ENCODE results near the gene FASN. TPM values are rescaled to one million over a fixed set of nuclear protein-coding genes. Genes with fewer than 3 reads are reported as not detected.

FASN gene
- total and polyA plus RNA-seq, 2 of the 13 experiments (the other 11 are each of a cell fraction or from before 2014, with no cell fraction given), result 51.7 to 101 TPM

- 0 out of 2 replicates have a peak, but pooled peaks have one; percentile 37 for TF ChIP-seq ATF7-NPFF (CRISPR knock-in tag; IDR thresholded peaks at IDR 0.05; ENCODE audit: low read depth)
- peak; percentile 66 for TF ChIP-seq RBM22 (optimal IDR thresholded peaks at IDR 0.05; ENCODE audit: low read length)
- TF ChIP-seq POLR2G (IDR thresholded peaks at IDR 0.05; ENCODE audit: low read depth, low read length), result peak; percentile 64
Measured at GRCh38 chr17:82033359-82034085, 64.5 kb downstream of the FASN start (continued).

- ATAC-seq (peak; percentile 2; the same call in 1 of the 3 replicates), DNase-seq (ENCODE audit: low spot score) (no peak), FAIRE-seq (no peak)
- H3K4me1 ChIP-seq (ENCODE audit: insufficient read depth, low read length), result peaks cover 22% of the 10 kb centered on the region
- H3K9ac ChIP-seq (ENCODE audit: insufficient read depth, low read depth, low read length), result no peak overlapping the region
- H3K4me2 ChIP-seq (ENCODE audit: low read depth, low read length), result peak overlapping the region; percentile 39
- H3K36me3 ChIP-seq (replicated peaks in 1 of 2; ENCODE audit: control insufficient read depth in 1 of 2, insufficient read depth in 2 of 2, low read length in 2 of 2), result peaks cover 16 to 22% of the 10 kb centered on the region in 2 experiments
- H3K27ac ChIP-seq (ENCODE audit: extremely low read length, insufficient read depth, low read length), result no peak overlapping the region
- H3K79me2 ChIP-seq (ENCODE audit: insufficient read depth, low read length), result peaks cover 13% of the 10 kb centered on the region
- no TSS peak for BruUV-seq (replicated peaks)
- no peaks in the 10 kb centered on the region for H3K9me3 ChIP-seq (ENCODE audit: low read length)
- in situ Hi-C loops (cut with HindIII; ENCODE audit: extremely low pct_ligation_motif_present, low pct_unique_long_range_greater_than_20kb) (no loop called here), intact Hi-C loops (cut with micrococcal nuclease; ENCODE audit: unreplicated experiment) (no loop called here)
- H4K20me1 ChIP-seq (ENCODE audit: insufficient read depth, low read length), result peaks cover 19% of the 10 kb centered on the region
- ChIA-PET POLR2A (interaction anchor here (1.0 to 6.2 kb wide), 4 partner anchors 9 to 70 kb away, joined by 3 to 112 read pairs (median 3); partner anchors contain the start of genes CENPX and LRRC45), CTCF (ENCODE audit: low intra/inter-chr PET ratio, low total read pairs) (no interaction called here)
- no peak overlapping the region for H2AFZ ChIP-seq (ENCODE audit: low read length)
- H3K4me3 ChIP-seq (replicated peaks in 1 of 3; ENCODE audit: insufficient read depth in 1 of 3, low read depth in 2 of 3, low read length in 3 of 3), result peak overlapping the region in 1 of 3 experiments; percentile 21; a peak in 1 of 6 replicates
- 87% methylated on average over 33 of the region's 59 CpGs for WGBS (ENCODE audit: low lambda C conversion rate)
- no peaks in the 10 kb centered on the region for H3K27me3 ChIP-seq (ENCODE audit: control insufficient read depth in 1 of 2, insufficient read depth in 2 of 2, low read length in 2 of 2)
- TF ChIP-seq ZNF646 (CRISPR knock-in tag; IDR thresholded peaks at IDR 0.05) (no peak), ARNT2 (CRISPR knock-in tag; IDR thresholded peaks at IDR 0.05; ENCODE audit: low read depth) (no peak), KLF16 (CRISPR knock-in tag; IDR thresholded peaks at IDR 0.05) (no peak), ZMYM4 (CRISPR knock-in tag; IDR thresholded peaks at IDR 0.05) (no peak), MYC (CRISPR knock-in tag; IDR thresholded peaks at IDR 0.05; ENCODE audit: borderline replicate concordance) (0 out of 2 replicates have a peak, but pooled peaks have one; percentile 19), TCF12 (IDR thresholded peaks at IDR 0.05) (no peak), TCF12 (CRISPR knock-in tag; IDR thresholded peaks at IDR 0.05) (0 out of 2 replicates have a peak, but pooled peaks have one; percentile 25), HNRNPK (IDR thresholded peaks at IDR 0.05; ENCODE audit: low read depth, low read length, poor library complexity, severe bottlenecking) (peak; percentile 55), ATF3 (CRISPR knock-in tag; IDR thresholded peaks at IDR 0.05) (no peak), NCOA5 (CRISPR knock-in tag; IDR thresholded peaks at IDR 0.05) (no peak), NAIF1 (CRISPR knock-in tag; IDR thresholded peaks at IDR 0.05; ENCODE audit: borderline replicate concordance) (no peak), RBFOX2 (IDR thresholded peaks at IDR 0.05; ENCODE audit: low read depth, low read length) (peak; percentile 69)
Measured at GRCh38 chr17:82031885-82032627, 66.0 kb downstream of the FASN start.

All from HepG2 (cell line).